HG03097 (cell line): ENCODE data around the gene RAB44.

Experiments used
- ATAC-seq: cut with Tn5 transposase; IDR thresholded peaks from one replicate; pipeline ENCODE4 v1.9.1; 2021; ENCODE audit not compliant: unreplicated experiment, low FRiP score

The RAB44 gene

GRCh38 chr6:36746251-36746650 lies 48.6 kb downstream of the RAB44 start:
- no peak for ATAC-seq

GRCh38 chr6:36749829-36750489 lies 52.3 kb downstream of the RAB44 start:
- ATAC-seq, result no peak

GRCh38 chr6:36751091-36751490 lies 53.5 kb downstream of the RAB44 start:
- ATAC-seq, result no peak

- ATAC-seq, result no peak
Observed at GRCh38 chr6:36751833-36752186, 54.2 kb downstream of the RAB44 start.

- ATAC-seq, result no peak
Observed at GRCh38 chr6:36752187-36752885, 54.7 kb downstream of the RAB44 start.

- ATAC-seq, result peak; percentile 37
Observed at GRCh38 chr6:36752886-36753506, 55.4 kb downstream of the RAB44 start.

GRCh38 chr6:36753671-36754405 lies 56.2 kb downstream of the RAB44 start:
- ATAC-seq, result no peak

- no peak for ATAC-seq
Observed at GRCh38 chr6:36754582-36755434, 57.2 kb downstream of the RAB44 start.

GRCh38 chr6:36755435-36756348 lies 58.1 kb downstream of the RAB44 start:
- ATAC-seq, result peak; percentile 32

- ATAC-seq, result no peak
Observed at GRCh38 chr6:36756786-36757185, 59.2 kb downstream of the RAB44 start.

GRCh38 chr6:36757206-36757605 lies 59.6 kb downstream of the RAB44 start:
- no peak for ATAC-seq

GRCh38 chr6:36757943-36758508 lies 60.4 kb downstream of the RAB44 start:
- ATAC-seq, result no peak

GRCh38 chr6:36758516-36759147 lies 61.0 kb downstream of the RAB44 start:
- no peak for ATAC-seq

- no peak for ATAC-seq
Observed at GRCh38 chr6:36759148-36759759, 61.6 kb downstream of the RAB44 start.

GRCh38 chr6:36760685-36761435 lies 63.2 kb downstream of the RAB44 start:
- ATAC-seq, result no peak

- no peak for ATAC-seq
Observed at GRCh38 chr6:36762123-36762522, 64.5 kb downstream of the RAB44 start.

GRCh38 chr6:36765190-36765589 lies 67.6 kb downstream of the RAB44 start:
- no peak for ATAC-seq
